HepG2 (cell line): ENCODE results near the gene SNRPD3. TPM values are rescaled to one million over a fixed set of nuclear protein-coding genes. Genes with fewer than 3 reads are reported as not detected.

ENCODE experiments used
- AFF4 ChIP-seq: sonication (generic); formaldehyde crosslinking; IDR thresholded peaks from 2 replicates; pipeline ENCODE4 v1.4.0; 2020; ENCODE audit warnings: missing genetic modification reagents
- ATF1 ChIP-seq: IDR thresholded peaks from 2 replicates; pipeline ENCODE4 v1.6.1; 2016; ENCODE audit warnings: mild to moderate bottlenecking, control low read depth
- CENPBD1 ChIP-seq: sonication (generic); formaldehyde crosslinking; IDR thresholded peaks from 2 replicates; pipeline ENCODE4 v1.8.0; 2022; ENCODE audit warnings: missing genetic modification reagents, low read depth, mild to moderate bottlenecking, borderline replicate concordance
- ELF3 ChIP-seq: IDR thresholded peaks from 2 replicates; pipeline ENCODE4 v1.6.1; 2016; ENCODE audit warnings: missing genetic modification reagents, missing compliant biosample characterization
- HINFP ChIP-seq: sonication (generic); formaldehyde crosslinking; IDR thresholded peaks from 2 replicates; pipeline ENCODE4 v1.4.0; 2020; ENCODE audit warnings: low read depth, mild to moderate bottlenecking, missing genetic modification reagents
- HNRNPK ChIP-seq: fragments of 200-400 bp; formaldehyde crosslinking; IDR thresholded peaks from 2 replicates; pipeline ENCODE4 v1.6.1; 2018; ENCODE audit warnings: low read length, low read depth, moderate library complexity, mild to moderate bottlenecking; ENCODE audit not compliant: poor library complexity, severe bottlenecking
- JDP2 ChIP-seq: sonication (generic); formaldehyde crosslinking; IDR thresholded peaks from 2 replicates; pipeline ENCODE4 v1.8.1; 2022; ENCODE audit warnings: missing genetic modification reagents, borderline replicate concordance
- MZF1 ChIP-seq: sonication (generic); formaldehyde crosslinking; IDR thresholded peaks from 2 replicates; pipeline ENCODE4 v1.8.1; 2023; ENCODE audit warnings: mild to moderate bottlenecking, missing genetic modification reagents, borderline replicate concordance
- SP140L ChIP-seq: sonication (generic); formaldehyde crosslinking; IDR thresholded peaks from 2 replicates; pipeline ENCODE4 v1.4.0; 2020; ENCODE audit warnings: missing genetic modification reagents, borderline replicate concordance
- ZBTB39 ChIP-seq: sonication (generic); formaldehyde crosslinking; IDR thresholded peaks from 2 replicates; pipeline ENCODE4 v1.5.0; 2020; ENCODE audit warnings: missing genetic modification reagents
- ZC3H13 ChIP-seq: sonication (generic); formaldehyde crosslinking; IDR thresholded peaks from 2 replicates; pipeline ENCODE4 v1.8.1; 2023; ENCODE audit warnings: mild to moderate bottlenecking, missing genetic modification reagents, moderate library complexity
- ZFP36L2 ChIP-seq: sonication (generic); formaldehyde crosslinking; IDR thresholded peaks from 2 replicates; pipeline ENCODE4 v1.4.0; 2020; ENCODE audit warnings: missing genetic modification reagents
- ZNF280D ChIP-seq: sonication (generic); formaldehyde crosslinking; IDR thresholded peaks from 2 replicates; pipeline ENCODE4 v1.5.1; 2020; ENCODE audit warnings: mild to moderate bottlenecking, missing genetic modification reagents
- ZNF414 ChIP-seq: sonication (generic); formaldehyde crosslinking; IDR thresholded peaks from 2 replicates; pipeline ENCODE4 v1.5.0; 2020; ENCODE audit warnings: missing genetic modification reagents
- ZNF841 ChIP-seq: sonication (generic); formaldehyde crosslinking; IDR thresholded peaks from 2 replicates; pipeline ENCODE4 v1.8.1; 2023; ENCODE audit warnings: missing genetic modification reagents, borderline replicate concordance
- polyA plus RNA-seq, 8 experiments: library from polyadenylated mRNA; depleted of rRNA in 3 of 8; stranded (reverse) in 7 of 8; unstranded in 1 of 8; fragments of >200 nt; fragmentation: Illumina TruSeq in 4 of 8; extraction: Trizol in 4 of 8; gene quantifications; 2 replicates each; pipeline versions ENCODE4 v1.2.1 to v1.2.3, GENCODE V29; 2011 to 2016; ENCODE audit warnings: low read depth in 4 of 8, missing spikeins in 1 of 8, mixed read lengths in 1 of 8; ENCODE audit not compliant: insufficient read depth in 1 of 8
- total RNA-seq, 5 experiments: library from RNA; depleted of rRNA; stranded (reverse); fragments of >200 nt; fragmentation: Illumina TruSeq; extraction: Trizol; gene quantifications; 2 replicates each; pipeline ENCODE4 v1.2.3, GENCODE V29; 2016; ENCODE audit warnings: low read depth in 1 of 5

SNRPD3 gene
- total and polyA plus RNA-seq, 2 of the 13 experiments (the other 11 are each of a cell fraction or from before 2014, with no cell fraction given): 110 to 209 TPM

- TF ChIP-seq ZNF280D (CRISPR knock-in tag) (no peak), SP140L (no peak), ZBTB39 (CRISPR knock-in tag) (peak; percentile 98), MZF1 (CRISPR knock-in tag) (no peak), ELF3 (CRISPR knock-in tag) (peak; percentile 84), HINFP (no peak; the same call in 1 of the 2 replicates), ZFP36L2 (no peak), HNRNPK (no peak), ZC3H13 (no peak), ATF1 (no peak), CENPBD1 (no peak), AFF4 (CRISPR knock-in tag) (no peak), ZNF414 (CRISPR knock-in tag) (no peak), ZNF841 (CRISPR knock-in tag) (no peak), JDP2 (CRISPR knock-in tag) (no peak)
Measured at GRCh38 chr22:24525416-24526037, 30.3 kb upstream of the SNRPD3 start (continued).
